MM.1S (cell line): Measurements from ENCODE around the gene RABGAP1L.

Experiments
- DNase-seq: peaks from one replicate; pipeline ENCODE4 v3.0.0-alpha.2; 2015
- H2AFZ ChIP-seq: fragments of 300-600 bp; sonication (generic); 2 replicates; pipeline ENCODE4 v1.6.0; 2016; ENCODE audit warnings: antibody characterized with exemption, low read length
- H3F3A ChIP-seq: fragments of 300-600 bp; sonication (generic); 2 replicates; pipeline ENCODE4 v1.6.1; 2016; ENCODE audit warnings: mild to moderate bottlenecking, antibody characterized with exemption, low read length, moderate library complexity, mixed read lengths; ENCODE audit not compliant: insufficient read depth
- H3K27ac ChIP-seq: fragments of 300-600 bp; sonication (generic); 2 replicates; pipeline ENCODE4 v1.5.1; 2016; ENCODE audit warnings: mild to moderate bottlenecking, low read length
- H3K27me3 ChIP-seq: fragments of 300-600 bp; sonication (generic); replicated peaks from 2 replicates; pipeline ENCODE4 v1.6.0; 2016; ENCODE audit warnings: low read length; ENCODE audit not compliant: insufficient read depth
- H3K36me3 ChIP-seq: fragments of 300-600 bp; sonication (generic); replicated peaks from 2 replicates; pipeline ENCODE4 v1.6.1; 2016; ENCODE audit warnings: mild to moderate bottlenecking, low read length, mixed read lengths; ENCODE audit not compliant: insufficient read depth
- H3K4me1 ChIP-seq: fragments of 300-600 bp; sonication (generic); 2 replicates; pipeline ENCODE4 v1.6.1; 2016; ENCODE audit warnings: low read length, mixed read lengths
- H3K4me2 ChIP-seq: fragments of 300-600 bp; sonication (generic); 2 replicates; pipeline ENCODE4 v1.6.0; 2016; ENCODE audit warnings: low read depth, low read length
- H3K4me3 ChIP-seq: fragments of 300-600 bp; sonication (generic); 2 replicates; pipeline ENCODE4 v1.5.1; 2016; ENCODE audit warnings: low read length, mixed read lengths
- H3K79me2 ChIP-seq: fragments of 300-600 bp; sonication (generic); 2 replicates; pipeline ENCODE4 v1.6.1; 2016; ENCODE audit warnings: mixed run types, low read length, mixed read lengths
- H3K9ac ChIP-seq: fragments of 300-600 bp; sonication (generic); 2 replicates; pipeline ENCODE4 v1.6.1; 2016; ENCODE audit warnings: low read length, mixed read lengths
- H3K9me2 ChIP-seq: fragments of 300-600 bp; sonication (generic); replicated peaks from 2 replicates; pipeline ENCODE4 v1.6.1; 2016; ENCODE audit warnings: mild to moderate bottlenecking, low read length, mixed read lengths; ENCODE audit not compliant: insufficient read depth
- H3K9me3 ChIP-seq: fragments of 300-600 bp; sonication (generic); replicated peaks from 2 replicates; pipeline ENCODE4 v1.6.1; 2016; ENCODE audit warnings: mild to moderate bottlenecking, low read length, mixed read lengths; ENCODE audit not compliant: insufficient read depth
- H4K20me1 ChIP-seq: fragments of 300-600 bp; sonication (generic); 2 replicates; pipeline ENCODE4 v1.6.1; 2016; ENCODE audit warnings: mild to moderate bottlenecking, low read length, moderate library complexity, mixed read lengths; ENCODE audit not compliant: insufficient read depth
- EZH2 ChIP-seq: fragments of 300-600 bp; sonication (generic); optimal IDR thresholded peaks from 2 replicates; pipeline ENCODE3; 2017; ENCODE audit warnings: low read depth, mild to moderate bottlenecking, antibody characterized with exemption, low read length, mixed read lengths
- EZH2phosphoT487 ChIP-seq: fragments of 300-600 bp; sonication (generic); IDR thresholded peaks from 2 replicates; pipeline ENCODE4 v1.6.1; 2018; ENCODE audit warnings: antibody characterized with exemption, low read length
- TF ChIP-seq, protein P1 (sequence below): fragments of 300-600 bp; sonication (generic); IDR thresholded peaks from 2 replicates; pipeline ENCODE4 v1.5.1; 2016; ENCODE audit warnings: antibody characterized with exemption, low read length, mixed read lengths

The RABGAP1L gene

DNA sequence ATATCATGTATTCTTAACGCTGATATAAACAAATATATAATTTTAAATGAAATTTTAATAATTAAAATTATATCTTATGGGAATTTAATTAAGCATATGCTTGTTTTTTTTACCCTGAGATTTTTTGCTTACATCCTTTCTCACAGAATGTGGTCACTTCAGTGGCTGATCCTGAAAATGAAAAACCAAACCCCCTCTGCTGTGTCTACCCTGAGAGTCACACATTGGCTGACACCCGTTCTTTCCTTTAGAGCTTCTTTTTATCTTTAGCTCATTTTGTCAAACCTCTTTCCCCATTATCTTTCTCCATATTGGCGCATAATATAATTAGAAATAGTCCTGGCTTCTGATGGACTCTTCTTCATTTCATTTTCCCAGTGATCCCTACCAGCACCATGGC is 829.7 kb downstream of the RABGAP1L start:
- Histone ChIP-seq H3K9ac (peak overlapping the region; percentile 0; the same call in 1 of the 2 replicates), H3K79me2 (no peaks in the 10 kb centered on the region), H3K4me2 (peak overlapping the region; percentile 83), H3K9me2 (no peaks in the 10 kb centered on the region), H3K4me1 (peaks cover 25% of the 10 kb centered on the region), H2AFZ (peak overlapping the region; percentile 40; the same call in 1 of the 2 replicates), H3K27me3 (no peaks in the 10 kb centered on the region), H3K36me3 (no peaks in the 10 kb centered on the region), H3K4me3 (no peak overlapping the region), H3K27ac (peak overlapping the region; percentile 65), H3K9me3 (no peaks in the 10 kb centered on the region), H4K20me1 (no peaks in the 10 kb centered on the region), H3F3A (peaks cover 26% of the 10 kb centered on the region)
- TF ChIP-seq EZH2, result no peak
- no peak for TF ChIP-seq EZH2phosphoT487
- TF ChIP-seq, protein P1, sequence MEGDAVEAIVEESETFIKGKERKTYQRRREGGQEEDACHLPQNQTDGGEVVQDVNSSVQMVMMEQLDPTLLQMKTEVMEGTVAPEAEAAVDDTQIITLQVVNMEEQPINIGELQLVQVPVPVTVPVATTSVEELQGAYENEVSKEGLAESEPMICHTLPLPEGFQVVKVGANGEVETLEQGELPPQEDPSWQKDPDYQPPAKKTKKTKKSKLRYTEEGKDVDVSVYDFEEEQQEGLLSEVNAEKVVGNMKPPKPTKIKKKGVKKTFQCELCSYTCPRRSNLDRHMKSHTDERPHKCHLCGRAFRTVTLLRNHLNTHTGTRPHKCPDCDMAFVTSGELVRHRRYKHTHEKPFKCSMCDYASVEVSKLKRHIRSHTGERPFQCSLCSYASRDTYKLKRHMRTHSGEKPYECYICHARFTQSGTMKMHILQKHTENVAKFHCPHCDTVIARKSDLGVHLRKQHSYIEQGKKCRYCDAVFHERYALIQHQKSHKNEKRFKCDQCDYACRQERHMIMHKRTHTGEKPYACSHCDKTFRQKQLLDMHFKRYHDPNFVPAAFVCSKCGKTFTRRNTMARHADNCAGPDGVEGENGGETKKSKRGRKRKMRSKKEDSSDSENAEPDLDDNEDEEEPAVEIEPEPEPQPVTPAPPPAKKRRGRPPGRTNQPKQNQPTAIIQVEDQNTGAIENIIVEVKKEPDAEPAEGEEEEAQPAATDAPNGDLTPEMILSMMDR, result no peak
- DNase-seq, result peak; percentile 45

DNA sequence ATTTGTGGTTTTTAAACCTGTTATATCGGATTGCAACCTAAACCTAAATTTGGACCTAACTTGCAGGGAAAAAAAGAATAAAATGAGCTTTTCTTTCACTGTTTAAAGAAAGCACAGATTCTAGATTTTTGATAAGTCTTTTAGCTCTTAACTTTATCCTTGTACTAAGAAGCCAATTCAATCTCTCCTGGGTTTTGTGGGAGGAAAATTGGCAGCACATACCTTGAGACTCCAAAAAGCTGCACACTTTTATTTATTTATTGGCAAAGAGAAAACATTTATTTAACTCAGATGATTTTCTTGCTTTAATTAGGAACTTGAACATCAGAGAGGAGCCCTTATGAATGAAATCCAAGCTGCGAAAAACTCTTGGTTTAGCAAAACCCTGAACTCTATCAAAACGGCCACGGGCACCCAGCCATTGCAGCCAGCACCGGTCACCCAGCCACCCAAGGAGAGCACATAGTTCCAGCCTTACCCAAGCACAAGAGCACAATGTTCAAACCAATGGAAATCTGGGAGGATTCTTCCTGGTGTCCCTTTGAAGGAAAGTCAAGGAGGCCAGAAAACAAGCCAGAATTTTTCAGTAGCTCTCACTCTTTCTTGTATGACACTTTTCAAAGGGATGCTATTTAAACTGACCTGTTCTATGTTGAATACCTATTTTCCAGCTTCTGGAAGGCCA is 830.4 kb downstream of the RABGAP1L start:
- H2AFZ ChIP-seq, result peak overlapping the region; percentile 40
- H3K36me3 ChIP-seq, result no peaks in the 10 kb centered on the region
- H3K4me1 ChIP-seq, result peaks cover 25% of the 10 kb centered on the region
- TF ChIP-seq EZH2phosphoT487 (no peak), EZH2 (no peak)
- TF ChIP-seq, protein P1, result no peak
- H3K27me3 ChIP-seq, result no peaks in the 10 kb centered on the region
- H3K27ac ChIP-seq, result peak overlapping the region; percentile 65
- H3K4me2 ChIP-seq, result peak overlapping the region; percentile 83
- no peak for DNase-seq
- no peaks in the 10 kb centered on the region for H3K9me3 ChIP-seq
- peak overlapping the region; percentile 57; the same call in 1 of the 2 replicates for H3K4me3 ChIP-seq
- H3K9ac ChIP-seq, result peak overlapping the region; percentile 0; the same call in 1 of the 2 replicates
- no peaks in the 10 kb centered on the region for H3K9me2 ChIP-seq
- peaks cover 26% of the 10 kb centered on the region for H3F3A ChIP-seq
- H4K20me1 ChIP-seq, result no peaks in the 10 kb centered on the region
- H3K79me2 ChIP-seq, result no peaks in the 10 kb centered on the region

DNA sequence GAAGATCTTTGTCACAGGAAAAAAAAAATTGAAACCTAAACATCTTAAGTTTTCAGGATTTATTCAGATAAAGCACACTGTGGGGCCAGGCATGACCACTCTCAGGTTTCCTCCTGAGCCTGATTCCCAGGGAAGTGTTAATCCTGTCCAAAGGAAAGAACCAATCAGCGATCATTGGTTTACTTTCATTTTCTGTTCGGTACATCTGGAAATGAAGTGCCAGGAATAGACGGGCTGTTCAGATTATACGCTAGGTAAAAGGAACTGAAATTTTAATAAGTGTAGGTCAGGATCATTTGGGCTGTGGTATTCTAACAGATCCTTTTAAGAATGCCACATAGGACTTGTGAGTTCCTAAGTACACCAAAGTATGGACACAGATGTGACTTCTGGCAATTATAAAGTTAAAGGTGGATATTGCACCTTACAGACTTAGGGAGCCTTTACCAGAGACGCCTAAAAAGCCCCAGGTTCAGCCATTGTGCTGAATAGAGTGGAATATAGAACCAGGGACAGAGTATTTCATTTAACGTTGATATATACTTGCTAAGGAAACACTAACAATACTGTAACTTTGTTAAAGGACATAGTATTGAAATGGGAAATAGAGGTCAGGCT is 831.2 kb downstream of the RABGAP1L start:
- Histone ChIP-seq H3K36me3 (no peaks in the 10 kb centered on the region), H3K4me3 (peak overlapping the region; percentile 57), H3F3A (peaks cover 26% of the 10 kb centered on the region), H3K27ac (peak overlapping the region; percentile 65), H3K9ac (peak overlapping the region; percentile 54), H3K4me1 (peaks cover 25% of the 10 kb centered on the region), H3K9me2 (no peaks in the 10 kb centered on the region), H2AFZ (peak overlapping the region; percentile 38), H3K79me2 (no peaks in the 10 kb centered on the region), H3K4me2 (peak overlapping the region; percentile 83), H3K9me3 (no peaks in the 10 kb centered on the region), H4K20me1 (no peaks in the 10 kb centered on the region), H3K27me3 (no peaks in the 10 kb centered on the region)
- peak; percentile 78 for DNase-seq
- no peak for TF ChIP-seq EZH2
- TF ChIP-seq EZH2phosphoT487, result no peak
- TF ChIP-seq, protein P1, result no peak
